Left kidney (tissue), 2 donors: ENCODE data around the gene CHD6. TPM values are rescaled to one million over a fixed set of nuclear protein-coding genes. Genes with fewer than 3 reads are reported as not detected.

Experiments used
- DNase-seq: peaks from one replicate; pipeline ENCODE4 v3.0.0-alpha.2; 2013
- polyA plus RNA-seq: library from polyadenylated mRNA; unstranded; fragments of 120-200 nt; gene quantifications from one replicate; pipeline ENCODE4 v1.2.1, GENCODE V29; 2013; ENCODE audit not compliant: insufficient read length

Gene CHD6
- polyA plus RNA-seq, 1 donor = 58.2 TPM

- DNase-seq = no peak
Measured at GRCh38 chr20:41592516-41593216, 25.5 kb downstream of the CHD6 start.

GRCh38 chr20:41587956-41588355 is 30.2 kb downstream of the CHD6 start:
- DNase-seq = no peak

DNA sequence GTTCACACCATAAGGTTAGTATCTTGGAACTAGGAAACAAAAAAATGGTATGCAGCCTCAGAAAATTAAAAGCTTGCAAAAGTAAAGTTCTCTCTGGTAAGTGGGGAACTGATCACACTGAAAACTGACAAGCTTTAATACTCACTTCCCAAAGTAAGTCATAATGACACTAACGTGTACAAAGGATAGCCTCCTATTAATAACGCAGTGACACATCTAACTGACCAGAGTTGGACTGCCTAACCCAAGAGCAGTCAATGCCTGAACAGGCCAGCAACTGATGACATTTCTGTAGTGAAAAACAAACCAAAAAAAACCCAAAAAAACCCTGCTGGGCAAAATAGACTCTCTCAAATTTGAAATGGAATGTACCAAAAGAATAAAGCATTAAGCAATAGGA is 30.7 kb downstream of the CHD6 start:
- no peak for DNase-seq

DNA sequence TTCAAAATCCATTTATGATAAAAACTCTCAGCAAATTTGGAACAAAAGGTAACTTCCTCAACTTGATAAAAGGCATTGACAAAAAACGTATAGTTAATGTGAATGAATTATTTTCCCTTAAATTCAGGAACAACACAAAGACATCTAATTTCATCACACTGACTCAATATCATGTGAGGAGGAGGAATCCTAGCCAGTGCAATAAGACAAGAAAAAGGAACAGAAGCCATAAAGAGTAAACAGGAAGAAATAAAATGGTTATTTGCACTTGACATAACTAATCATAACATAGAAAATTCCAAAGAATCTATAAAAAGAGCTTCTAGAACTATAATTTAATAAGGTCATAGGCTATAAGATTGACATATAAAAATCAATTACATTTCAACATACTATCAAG is 31.4 kb downstream of the CHD6 start:
- DNase-seq = no peak

DNA sequence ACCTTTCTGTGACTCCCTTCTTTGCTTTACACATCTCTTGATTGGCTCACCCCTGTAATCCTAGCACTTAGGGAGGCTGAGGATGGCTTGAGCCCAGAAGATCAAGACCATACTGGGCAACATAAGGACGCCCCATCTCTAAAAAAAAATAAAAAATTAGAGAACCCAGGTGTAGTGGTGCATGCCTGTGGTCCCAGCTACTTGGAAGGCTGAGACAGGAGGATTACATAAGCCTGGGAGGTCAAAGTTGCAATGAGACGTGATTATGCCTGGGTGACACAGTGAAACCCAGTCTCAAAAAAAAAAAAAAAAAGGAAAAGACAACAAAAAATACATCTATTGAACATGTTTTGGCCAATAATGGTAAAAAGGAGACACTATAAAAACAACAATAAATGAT is 37.8 kb downstream of the CHD6 start:
- DNase-seq = no peak

- no peak for DNase-seq
Measured at GRCh38 chr20:41577129-41578009, 40.8 kb downstream of the CHD6 start.

DNA sequence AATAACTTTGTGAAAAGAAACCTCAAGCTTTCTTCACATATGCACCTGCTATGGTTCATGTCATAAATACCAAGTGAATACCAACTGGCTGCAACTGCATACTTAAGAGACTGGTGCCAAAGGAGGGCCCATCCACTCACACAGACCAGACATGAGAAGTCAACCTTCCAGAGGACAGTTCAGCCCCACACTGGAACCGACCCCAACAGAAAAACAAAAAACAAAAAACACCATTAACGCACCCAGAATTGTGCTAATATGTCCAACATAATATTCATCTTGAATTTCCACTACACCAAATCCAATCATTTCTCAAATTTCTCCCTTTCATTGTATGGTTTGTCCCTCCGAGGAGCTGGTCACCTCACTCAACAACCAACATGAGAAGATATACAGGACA is 42.8 kb downstream of the CHD6 start:
- DNase-seq = no peak

DNA sequence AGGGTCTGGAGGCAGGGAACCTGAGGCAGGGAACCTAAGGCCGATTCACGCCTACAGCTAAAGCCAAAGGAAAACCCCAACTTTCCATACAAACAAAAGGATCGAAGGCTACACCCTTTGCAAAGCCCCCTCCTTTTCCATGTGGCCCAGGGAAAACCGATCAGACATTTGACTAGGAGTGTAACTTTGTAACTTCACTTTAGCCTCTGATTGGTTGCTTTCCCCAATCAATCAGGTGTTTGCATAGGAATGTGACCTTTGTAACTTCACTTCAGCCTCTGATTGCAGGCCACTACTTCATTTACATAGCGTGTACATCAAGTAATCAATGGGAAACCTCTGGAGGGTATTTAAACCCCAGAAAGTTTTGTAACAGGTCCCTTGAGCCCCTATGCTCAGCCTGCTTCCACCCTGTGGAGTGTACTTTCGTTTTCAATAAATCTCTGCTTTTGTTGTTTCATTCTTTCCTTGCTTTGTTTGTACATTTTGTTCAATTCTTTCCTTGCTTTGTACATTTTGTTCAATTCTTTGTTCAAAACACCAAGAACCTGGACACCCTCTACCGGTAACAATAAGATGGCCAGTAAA is 43.3 kb downstream of the CHD6 start:
- no peak for DNase-seq

- DNase-seq = no peak
Measured at GRCh38 chr20:41573955-41574354, 44.2 kb downstream of the CHD6 start.

DNA sequence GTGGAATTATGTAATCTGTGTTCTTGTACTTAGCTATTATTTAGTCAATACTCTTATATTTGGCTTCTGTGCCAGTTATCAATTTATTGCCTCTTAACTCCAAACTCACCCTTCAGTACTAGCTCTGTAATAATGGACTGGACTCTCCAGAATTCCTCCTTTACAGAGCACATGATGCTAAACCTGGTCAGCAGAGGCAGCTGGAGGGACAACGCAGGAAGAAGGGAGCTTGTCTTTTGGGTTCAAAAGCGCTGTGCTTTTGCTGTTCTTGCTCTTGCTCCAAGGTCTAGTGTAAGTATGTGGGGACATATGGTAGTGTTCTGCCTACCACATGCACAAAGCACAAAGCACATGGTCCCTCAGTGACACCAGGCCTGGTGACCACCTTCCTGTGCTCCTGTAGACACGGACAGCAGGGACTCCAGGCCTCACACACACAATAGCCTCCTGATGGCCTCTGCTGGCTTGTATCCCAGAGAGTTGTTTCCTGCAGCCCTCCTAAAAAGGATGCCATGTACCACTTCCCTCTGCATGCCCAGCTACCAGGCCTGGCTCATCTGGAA is 46.1 kb downstream of the CHD6 start:
- DNase-seq = no peak

DNA sequence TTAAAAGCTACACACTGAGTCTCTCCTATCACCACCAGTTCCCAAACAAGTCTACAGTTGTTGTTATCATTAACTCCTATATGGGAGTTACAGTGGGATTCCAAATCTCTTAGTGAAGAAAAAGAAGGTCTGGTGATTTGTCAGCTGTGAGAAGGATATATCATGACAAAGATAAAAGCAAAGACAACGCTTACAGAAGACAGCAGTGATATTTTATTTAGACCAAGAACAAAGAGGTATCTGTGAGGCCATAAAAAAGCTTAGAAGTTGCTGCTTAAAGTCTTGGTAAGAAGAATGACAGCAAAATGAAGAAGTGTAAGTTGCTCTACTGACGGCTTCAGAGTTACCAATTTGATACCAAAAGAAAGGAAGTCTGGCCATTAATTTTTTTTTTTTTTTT is 47.2 kb downstream of the CHD6 start:
- no peak for DNase-seq

DNA sequence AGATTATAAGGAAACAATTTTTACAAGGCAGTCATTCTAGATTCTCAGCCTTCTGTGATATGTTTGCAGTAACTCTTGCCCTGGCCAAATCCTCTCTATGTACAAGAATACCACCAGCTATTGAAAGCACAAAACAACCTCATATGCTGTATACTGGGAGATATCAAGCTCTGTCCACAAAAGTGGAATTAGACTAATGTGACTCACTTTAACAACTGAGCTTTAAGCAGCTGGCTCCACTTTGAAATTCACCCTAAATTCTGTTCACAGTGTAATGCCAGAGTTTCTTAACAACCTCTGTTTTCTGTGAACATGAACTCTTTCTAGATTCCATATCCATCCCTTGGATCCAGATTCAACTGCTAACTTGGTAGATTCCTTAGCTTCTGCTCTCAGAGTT is 47.6 kb downstream of the CHD6 start:
- no peak for DNase-seq

GRCh38 chr20:41567615-41568014 is 50.6 kb downstream of the CHD6 start:
- DNase-seq = no peak

GRCh38 chr20:41566896-41567527 is 51.2 kb downstream of the CHD6 start:
- DNase-seq = no peak

DNA sequence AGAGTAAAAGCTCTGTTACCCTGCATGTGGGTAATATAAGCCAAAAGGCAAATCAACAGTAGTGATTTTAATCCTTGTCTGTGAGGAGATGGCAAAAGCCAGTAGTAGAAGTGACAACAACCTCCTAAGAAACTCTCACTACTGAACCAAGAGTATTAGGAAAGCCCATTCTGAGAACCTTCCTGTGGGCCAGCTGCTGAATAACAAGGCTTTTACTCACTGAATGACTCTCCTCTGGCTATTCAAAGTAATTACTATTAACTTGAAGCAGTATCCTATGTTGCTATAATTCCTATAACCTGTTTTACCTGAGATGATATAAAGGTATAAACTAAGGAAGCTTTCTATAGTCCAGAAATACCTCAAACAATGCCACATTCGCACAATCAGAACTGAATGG is 55.1 kb downstream of the CHD6 start:
- DNase-seq = no peak

DNA sequence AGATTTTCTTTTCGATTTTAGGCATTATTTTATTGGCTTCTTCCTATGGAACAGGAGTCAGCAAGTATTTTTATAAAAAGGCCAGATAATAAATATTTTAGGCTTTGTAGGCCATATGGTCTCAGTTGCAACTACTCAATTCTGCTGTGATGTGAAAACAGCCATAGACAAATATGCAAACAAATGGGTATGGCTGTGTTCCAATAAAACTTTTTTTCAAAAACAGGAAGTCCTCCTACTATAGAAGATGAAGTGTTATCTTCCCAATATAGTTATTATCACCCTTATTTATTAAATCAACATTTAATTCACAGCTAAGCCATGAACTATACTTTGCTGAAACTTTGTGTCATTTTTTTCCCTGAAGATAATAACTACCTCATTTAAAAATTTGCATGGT is 57.2 kb downstream of the CHD6 start:
- no peak for DNase-seq

DNA sequence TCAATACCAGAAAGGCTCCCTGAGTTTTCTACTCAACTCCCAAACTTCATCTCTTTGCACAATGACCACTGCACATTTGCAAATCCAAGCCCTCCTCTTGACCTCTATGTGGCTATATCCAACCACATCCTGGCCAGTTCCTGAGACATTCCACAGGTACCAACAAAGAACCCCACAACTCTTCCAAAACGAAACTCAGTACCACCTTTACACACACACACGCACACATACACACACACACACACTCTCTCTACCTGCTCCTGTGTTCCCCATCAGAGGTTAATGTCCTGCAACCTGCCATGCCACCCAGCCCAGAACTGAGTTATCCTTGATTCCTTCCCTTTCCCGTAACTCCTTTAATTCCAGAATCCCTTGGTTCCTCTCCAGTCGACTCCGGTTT is 58.5 kb downstream of the CHD6 start:
- DNase-seq = no peak

DNA sequence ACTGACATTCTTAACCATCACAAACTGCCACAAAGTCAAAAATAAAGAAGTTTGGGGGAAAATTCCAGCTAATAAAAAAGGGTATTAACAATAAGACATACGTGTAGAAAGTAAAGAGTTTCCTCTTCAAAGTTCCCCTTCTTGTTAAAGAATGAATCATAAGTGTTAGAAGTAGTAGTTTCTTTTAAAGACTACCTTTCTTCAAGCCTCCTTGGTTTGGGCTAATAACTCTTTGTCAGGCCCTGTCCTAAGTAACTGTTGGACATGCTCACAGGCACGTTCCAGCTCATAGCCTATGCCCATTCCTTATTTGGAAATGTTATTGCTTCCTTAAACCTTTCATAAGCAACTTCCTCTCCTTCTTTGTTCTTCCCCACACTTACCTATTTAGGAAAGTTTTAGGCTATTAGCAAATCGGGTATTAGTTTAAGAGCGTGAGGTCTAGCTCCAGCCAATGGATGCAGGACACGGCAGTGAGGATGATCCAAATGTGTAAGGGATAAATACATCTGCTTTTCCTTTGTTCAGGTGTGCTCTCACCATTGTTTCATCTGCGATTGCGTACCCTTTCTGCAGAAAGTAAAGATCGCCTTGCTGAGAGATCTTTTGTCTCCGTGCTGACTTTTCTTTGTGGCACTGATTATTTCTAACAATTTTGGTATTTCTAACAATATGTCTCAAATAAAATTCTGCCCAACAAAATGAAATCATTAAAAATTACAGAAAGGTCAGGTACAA is 64.9 kb downstream of the CHD6 start:
- no peak for DNase-seq

DNA sequence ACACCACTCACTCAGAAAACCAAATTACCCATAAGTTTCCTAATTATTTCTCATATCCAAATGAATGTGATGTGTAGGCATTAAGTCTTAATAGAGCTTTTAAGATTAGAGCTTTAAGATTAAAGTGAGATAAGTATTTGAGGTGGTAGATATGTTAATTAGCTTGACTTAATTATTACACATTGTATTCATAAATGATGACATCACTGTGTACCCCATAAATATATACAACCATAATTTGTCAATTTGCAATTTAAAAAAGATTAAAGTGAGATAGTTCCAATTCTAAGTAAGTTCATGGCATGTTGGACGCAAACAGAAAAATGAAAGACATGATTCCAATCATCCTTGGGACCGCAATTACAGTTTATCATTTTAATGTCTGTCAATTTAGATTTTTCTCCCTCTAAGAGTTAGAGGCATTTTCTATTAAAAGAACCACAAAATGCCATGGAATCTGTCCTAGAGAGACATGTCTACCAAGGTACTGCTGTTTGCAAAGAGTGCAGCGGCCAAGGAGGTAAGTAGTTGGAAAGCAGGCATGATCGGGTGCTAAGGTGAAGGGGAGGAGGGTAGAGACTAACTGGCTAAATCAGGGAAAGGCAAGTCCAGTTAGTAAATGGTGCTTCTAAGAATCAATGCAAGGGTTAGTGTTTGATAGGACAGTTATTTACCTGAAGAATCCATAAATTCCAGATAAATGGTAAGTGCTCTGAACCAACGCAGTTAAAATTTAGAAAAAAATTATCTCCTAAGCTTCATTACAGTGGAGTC is 65.7 kb downstream of the CHD6 start:
- no peak for DNase-seq

DNA sequence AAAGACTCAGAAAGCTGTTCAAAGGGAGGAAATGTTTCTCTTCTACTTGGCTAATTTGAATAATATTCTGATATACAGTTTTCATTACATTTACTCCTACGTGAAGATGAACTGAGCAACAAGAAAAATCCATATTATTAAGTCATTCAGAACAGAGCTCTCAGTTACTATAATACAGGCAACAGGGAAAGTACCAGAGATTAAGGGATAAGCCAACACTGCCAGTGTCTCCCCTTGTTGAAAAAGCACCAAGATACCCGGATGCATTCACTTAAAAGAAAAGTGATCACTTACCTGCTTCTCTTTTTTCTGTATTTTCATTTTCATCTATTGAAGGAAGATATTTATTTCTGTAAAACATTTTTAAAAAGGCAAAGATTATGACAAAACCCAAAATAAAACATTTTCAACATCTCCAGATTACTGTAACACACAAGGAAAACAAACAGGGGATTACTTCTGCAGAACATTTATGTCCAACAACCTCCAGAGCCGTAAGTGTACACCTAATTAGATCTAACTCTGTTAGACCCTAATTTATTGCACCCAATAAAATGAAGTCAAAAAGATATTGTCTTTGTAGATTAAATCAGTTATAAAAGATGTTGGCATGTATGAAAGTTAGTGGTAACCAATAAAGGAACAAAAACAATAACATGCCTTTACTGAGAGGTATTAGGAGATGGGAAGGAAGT is 67.0 kb downstream of the CHD6 start:
- DNase-seq = no peak
